Raji (cell line): ENCODE results near the gene PEX5L.

Experiments
- POLR2A ChIP-seq: IDR thresholded peaks from 2 replicates; pipeline ENCODE4 v1.6.1; 2011; ENCODE audit warnings: low read depth, low read length, control low read depth; ENCODE audit not compliant: insufficient read depth

PEX5L gene

GRCh38 chr3:179861953-179862352 is 174.8 kb downstream of the PEX5L start:
- TF ChIP-seq POLR2A: no peak

DNA sequence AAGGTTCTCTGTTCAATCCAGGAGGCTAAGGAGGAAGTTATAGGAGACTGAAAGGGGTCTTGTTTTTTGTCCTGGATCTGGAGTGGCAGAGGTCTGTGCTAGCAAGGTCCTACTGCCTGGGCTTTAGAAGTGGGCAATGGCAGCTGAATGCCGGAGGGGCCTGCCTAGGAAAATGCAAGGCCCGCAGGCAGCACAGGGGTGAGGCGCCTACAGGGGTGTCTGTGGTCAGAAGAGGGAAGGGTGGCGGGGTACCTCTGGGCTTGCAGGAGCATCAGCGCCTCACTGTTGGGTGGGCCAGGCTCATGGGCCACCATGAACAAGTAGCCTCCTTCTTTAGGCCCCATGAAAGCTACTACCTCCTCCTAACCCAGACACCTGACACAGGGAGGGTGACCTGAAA is 175.4 kb downstream of the PEX5L start:
- no peak for TF ChIP-seq POLR2A

GRCh38 chr3:179860275-179861107 is 176.2 kb downstream of the PEX5L start:
- TF ChIP-seq POLR2A: no peak

- no peak for TF ChIP-seq POLR2A
Measured at GRCh38 chr3:179853176-179853575, 183.6 kb downstream of the PEX5L start.

- TF ChIP-seq POLR2A: no peak
Measured at GRCh38 chr3:179852142-179852905, 184.4 kb downstream of the PEX5L start.

DNA sequence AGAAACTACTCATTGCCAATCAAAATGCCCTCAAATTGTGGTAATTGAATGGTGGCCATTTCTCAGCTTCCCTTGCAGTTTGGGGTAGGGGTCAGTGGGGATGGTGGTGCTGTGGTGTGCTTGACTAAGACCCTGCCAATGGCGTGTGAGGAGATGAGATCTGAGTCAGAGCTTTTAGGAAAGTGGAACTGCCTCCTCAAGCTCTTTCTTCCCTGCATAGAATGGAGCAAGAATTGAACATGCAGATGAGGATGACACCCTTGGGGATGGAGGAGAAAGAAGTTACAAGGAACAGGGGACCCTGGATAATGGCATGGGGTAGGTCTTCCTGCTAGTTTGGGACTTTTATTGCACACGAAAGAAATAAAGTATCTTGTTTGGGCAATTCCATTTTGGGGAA is 188.0 kb downstream of the PEX5L start:
- TF ChIP-seq POLR2A: no peak

- no peak for TF ChIP-seq POLR2A
Measured at GRCh38 chr3:179842061-179842460, 194.7 kb downstream of the PEX5L start.

- no peak for TF ChIP-seq POLR2A
Measured at GRCh38 chr3:179840985-179841384, 195.8 kb downstream of the PEX5L start.

GRCh38 chr3:179837374-179837773 is 199.4 kb downstream of the PEX5L start:
- TF ChIP-seq POLR2A: no peak

DNA sequence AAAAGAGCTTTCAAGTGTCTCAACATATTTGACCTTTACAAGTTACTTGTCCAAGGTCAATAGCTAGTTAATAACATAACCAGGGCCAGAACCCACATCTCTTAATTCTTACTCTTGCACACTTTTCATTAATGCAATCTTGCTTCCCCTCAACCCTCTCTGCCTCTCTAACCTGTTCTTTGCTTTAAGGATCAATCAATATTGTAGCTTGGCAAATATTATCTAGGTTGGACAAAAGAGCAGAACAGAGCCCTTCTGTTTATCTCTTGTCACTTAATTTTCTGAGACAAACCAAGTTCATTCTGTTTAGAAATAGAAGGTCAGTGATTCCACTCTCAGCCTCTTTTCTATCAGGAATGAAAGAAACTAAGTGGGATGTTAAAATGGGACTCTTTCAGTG is 203.4 kb downstream of the PEX5L start:
- no peak for TF ChIP-seq POLR2A

DNA sequence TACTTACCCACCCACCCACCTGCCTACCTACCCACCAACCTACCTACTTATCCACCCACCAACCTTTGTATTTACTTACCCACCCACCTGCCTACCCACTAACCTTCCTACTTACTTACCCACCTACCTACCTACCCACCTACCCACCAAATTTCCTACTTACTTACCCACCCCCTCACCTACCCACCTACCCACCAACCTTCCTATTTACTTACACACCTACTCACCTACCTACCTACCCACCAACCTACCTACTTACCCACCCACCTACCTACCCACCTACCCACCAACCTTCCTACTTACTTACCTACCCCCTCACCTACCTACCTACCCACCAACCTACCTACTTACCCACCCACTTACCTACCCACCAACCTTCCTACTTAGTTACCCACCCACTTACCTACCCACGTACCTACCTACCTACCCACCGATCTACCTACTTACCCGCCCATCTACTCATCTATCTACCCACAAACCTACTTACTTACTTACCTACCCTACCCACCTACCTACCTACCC is 204.3 kb downstream of the PEX5L start:
- TF ChIP-seq POLR2A: no peak

- TF ChIP-seq POLR2A: no peak
Measured at GRCh38 chr3:179829401-179829800, 207.3 kb downstream of the PEX5L start.

DNA sequence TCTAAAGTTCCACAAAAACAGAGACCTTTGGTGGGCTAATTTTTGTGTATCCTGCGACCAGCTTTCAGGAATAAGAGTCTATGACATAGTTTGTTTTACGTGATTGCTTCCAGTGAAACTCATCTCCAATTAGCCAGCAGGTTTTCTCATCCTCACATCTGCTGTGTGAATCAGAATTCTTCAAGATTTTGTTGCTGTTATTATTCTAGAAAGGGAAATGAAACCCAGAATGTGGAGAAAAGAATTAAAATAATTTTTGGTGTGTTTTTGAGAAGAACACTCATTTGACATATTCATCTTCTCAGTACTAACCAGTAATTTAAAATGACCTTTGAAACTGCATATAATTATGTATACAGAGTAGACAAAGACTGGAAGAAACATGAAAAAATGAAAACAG is 208.0 kb downstream of the PEX5L start:
- TF ChIP-seq POLR2A: no peak

DNA sequence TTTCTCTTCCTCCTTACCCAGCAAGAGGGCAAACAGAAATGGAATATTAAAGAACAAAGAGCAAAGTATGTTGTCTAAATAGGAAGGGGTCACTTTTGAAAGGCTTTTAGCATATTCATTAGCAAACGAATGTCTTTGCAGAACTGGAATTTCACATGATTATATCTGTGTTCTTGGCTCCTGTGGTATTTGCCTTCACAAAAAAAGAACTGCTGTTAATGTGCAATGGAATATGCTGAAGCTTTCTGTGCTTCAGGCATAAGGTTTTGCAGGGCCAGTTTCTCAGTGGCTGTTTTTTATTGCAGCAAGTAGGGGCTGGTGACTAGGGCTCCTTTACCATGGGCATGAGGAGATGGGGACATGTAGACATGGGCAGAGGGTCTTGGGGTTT is 210.5 kb downstream of the PEX5L start:
- TF ChIP-seq POLR2A: no peak

- TF ChIP-seq POLR2A: no peak
Measured at GRCh38 chr3:179825527-179826246, 211.1 kb downstream of the PEX5L start.

DNA sequence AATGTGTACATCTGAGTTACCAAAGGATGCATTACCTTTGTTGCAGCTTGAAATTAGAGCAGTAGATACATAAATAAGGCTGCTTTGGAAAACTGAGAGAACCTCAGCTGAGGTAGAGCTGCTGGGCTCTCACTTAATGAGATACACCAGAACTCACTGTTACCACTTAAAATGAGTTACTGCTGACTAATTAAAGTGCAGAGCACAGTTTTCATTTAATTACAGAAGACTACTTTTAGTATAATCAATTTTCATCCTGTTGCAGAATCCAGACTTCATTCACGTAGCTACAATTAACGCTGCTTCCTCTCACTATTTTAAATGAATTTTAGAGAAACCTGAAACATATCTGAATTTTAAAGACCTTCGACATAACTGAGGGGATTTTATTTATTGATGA is 214.4 kb downstream of the PEX5L start:
- TF ChIP-seq POLR2A: no peak

- TF ChIP-seq POLR2A: no peak
Measured at GRCh38 chr3:179819379-179819778, 217.4 kb downstream of the PEX5L start.
